ENCODE measurements around the gene MIF. TPM values are rescaled to one million over a fixed set of nuclear protein-coding genes. Genes with fewer than 3 reads are reported as not detected.
"Not testable (repeated sequence)": the region's sequence is repeated elsewhere in the genome, so short reads cannot be mapped to it uniquely, and the experiment has no call there.

Gene MIF
- total RNA-seq, 5 donors from 2014 or later (not counting 1 experiment from before 2014, with no cell fraction given), result 182 to 334 (median 289) TPM

DNA sequence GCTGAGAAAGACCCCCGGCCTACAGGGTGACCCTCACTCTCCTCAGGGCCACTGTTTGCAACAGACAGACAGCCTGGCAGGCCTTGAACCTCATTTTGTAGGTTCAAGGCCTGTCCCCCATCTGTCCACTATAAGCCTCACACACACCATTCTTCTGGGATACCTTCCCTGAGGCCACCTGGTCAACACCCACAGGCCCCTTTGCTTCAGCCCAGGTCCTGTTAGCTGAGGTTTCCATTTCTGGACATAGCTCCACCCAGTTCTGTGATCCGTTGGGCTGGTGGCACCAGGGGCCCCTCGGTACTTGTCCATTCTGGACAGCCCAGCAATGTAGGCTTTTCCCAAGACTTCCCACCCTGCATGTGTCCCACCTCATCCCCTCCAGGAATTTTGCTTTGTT, 3.1 kb downstream of the MIF start:
- Mint-ChIP-seq H3K9me3 (peaks cover 3 to 4% (median 3%) of the 10 kb centered on the region in 3 donors), H3K4me3 (peak overlapping the region; percentile 49 to 91 (median 51)), H3K4me1 (peaks cover 20 to 33% (median 25%) of the 10 kb centered on the region in 3 donors), H3K36me3 (peaks cover 15% of the 10 kb centered on the region), H3K27me3 (no peaks in the 10 kb centered on the region), H3K27ac (no peak overlapping the region)
- peaks cover 4 to 32% of the 10 kb centered on the region in 2 experiments for H3K4me1 ChIP-seq (ENCODE audit: control insufficient read depth in 1 of 2, extremely low read depth in 1 of 2, insufficient read depth in 2 of 2, low read length in 2 of 2)
- no peak for DNase-seq
- H3K4me3 ChIP-seq (ENCODE audit: control insufficient read depth in 1 of 2, extremely low read depth in 1 of 2, low read length in 1 of 2), result no peak overlapping the region
- POLR2A ChIA-PET, result no interaction called here
- H3K27me3 ChIP-seq (replicated peaks in 1 of 2; ENCODE audit: control insufficient read depth in 2 of 2, extremely low read depth in 1 of 2, insufficient read depth in 2 of 2, low read length in 1 of 2), result no peaks in the 10 kb centered on the region
- CTCF ChIA-PET, result no interaction called here
- peaks cover 3 to 30% of the 10 kb centered on the region in 2 donors for H3K36me3 ChIP-seq (ENCODE audit: control insufficient read depth in 2 of 2, extremely low read depth in 1 of 2, insufficient read depth in 1 of 2, low read length in 1 of 2)
- ATAC-seq (replicated peaks in 1 of 4), result no peak
- H3K27ac ChIP-seq (ENCODE audit: low read length), result no peak overlapping the region
- H3K9me3 ChIP-seq, result no peaks in the 10 kb centered on the region
- WGBS (ENCODE audit: insufficient coverage), result 100% methylated on average over 2 of the region's 3 CpGs

DNA sequence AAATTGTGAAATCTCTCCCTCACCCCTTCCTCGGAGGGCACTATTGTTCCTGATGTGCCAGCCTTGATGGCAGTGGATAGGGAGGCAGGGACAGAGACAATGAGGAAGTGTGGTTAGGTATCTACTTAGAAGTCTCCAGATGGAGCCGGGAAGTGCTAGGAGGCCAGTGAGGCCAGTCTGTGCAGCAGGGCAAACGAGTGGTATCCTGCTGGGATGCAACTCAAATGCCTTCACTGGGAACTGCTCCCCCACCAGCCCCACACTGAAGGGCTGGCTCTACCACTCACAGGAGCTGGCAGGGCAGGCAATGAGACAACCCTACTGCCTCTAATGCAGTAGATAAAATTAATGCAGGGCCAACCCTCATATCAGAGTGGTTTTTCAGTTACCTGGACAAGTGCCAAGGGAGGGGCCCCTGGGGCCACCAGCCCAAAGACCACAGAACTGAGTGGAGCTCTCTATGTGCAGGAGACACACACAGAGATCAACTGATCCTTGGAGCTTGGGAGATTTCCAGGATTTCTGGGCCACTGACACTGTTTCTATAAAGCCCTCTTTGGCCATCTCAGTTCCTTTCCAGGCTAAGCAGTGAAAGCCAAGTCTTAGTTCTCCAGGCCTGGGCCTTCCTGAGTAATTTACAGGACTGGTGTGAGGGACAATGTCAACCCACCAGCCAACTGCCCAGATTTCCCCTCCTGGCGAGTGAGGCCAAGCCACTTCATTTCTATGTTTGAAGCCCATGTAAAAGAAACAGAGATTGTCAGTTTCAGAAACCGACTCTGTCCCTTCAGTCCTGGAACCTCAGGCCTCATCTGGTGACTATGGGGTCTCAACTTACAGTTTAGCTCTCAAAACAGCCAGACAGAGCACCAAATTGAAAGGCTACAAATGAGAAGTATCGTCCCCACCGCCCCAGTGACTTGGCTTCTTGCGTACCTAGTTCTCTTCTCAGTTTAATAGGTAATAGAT, 4.1 kb downstream of the MIF start:
- peaks cover 3 to 4% (median 3%) of the 10 kb centered on the region in 3 donors for H3K9me3 Mint-ChIP-seq
- H3K27me3 ChIP-seq (replicated peaks in 1 of 2; ENCODE audit: control insufficient read depth in 2 of 2, extremely low read depth in 1 of 2, insufficient read depth in 2 of 2, low read length in 1 of 2), result peaks cover 0 to 4% of the 10 kb centered on the region in 2 experiments
- ATAC-seq (replicated peaks in 1 of 4), result no peak
- peaks cover 15% of the 10 kb centered on the region for H3K36me3 Mint-ChIP-seq
- DNase-seq, result no peak
- no peak overlapping the region for H3K4me3 Mint-ChIP-seq
- peaks cover 4 to 29% of the 10 kb centered on the region in 2 experiments for H3K4me1 ChIP-seq (ENCODE audit: control insufficient read depth in 1 of 2, extremely low read depth in 1 of 2, insufficient read depth in 2 of 2, low read length in 2 of 2)
- WGBS (ENCODE audit: insufficient coverage), result 74% methylated on average over 3 of the region's 8 CpGs
- no peaks in the 10 kb centered on the region for H3K27me3 Mint-ChIP-seq
- H3K9me3 ChIP-seq, result no peaks in the 10 kb centered on the region
- ChIA-PET CTCF (no interaction called here), POLR2A (no interaction called here)
- no peak overlapping the region for H3K27ac ChIP-seq (ENCODE audit: low read length)
- peaks cover 3 to 30% of the 10 kb centered on the region in 2 donors for H3K36me3 ChIP-seq (ENCODE audit: control insufficient read depth in 2 of 2, extremely low read depth in 1 of 2, insufficient read depth in 1 of 2, low read length in 1 of 2)
- no peak overlapping the region for H3K4me3 ChIP-seq (ENCODE audit: control insufficient read depth in 1 of 2, extremely low read depth in 1 of 2, low read length in 1 of 2)
- peaks cover 12 to 27% (median 21%) of the 10 kb centered on the region in 3 donors for H3K4me1 Mint-ChIP-seq
- peak overlapping the region in 1 of 2 donors; percentile 13 for H3K27ac Mint-ChIP-seq

DNA sequence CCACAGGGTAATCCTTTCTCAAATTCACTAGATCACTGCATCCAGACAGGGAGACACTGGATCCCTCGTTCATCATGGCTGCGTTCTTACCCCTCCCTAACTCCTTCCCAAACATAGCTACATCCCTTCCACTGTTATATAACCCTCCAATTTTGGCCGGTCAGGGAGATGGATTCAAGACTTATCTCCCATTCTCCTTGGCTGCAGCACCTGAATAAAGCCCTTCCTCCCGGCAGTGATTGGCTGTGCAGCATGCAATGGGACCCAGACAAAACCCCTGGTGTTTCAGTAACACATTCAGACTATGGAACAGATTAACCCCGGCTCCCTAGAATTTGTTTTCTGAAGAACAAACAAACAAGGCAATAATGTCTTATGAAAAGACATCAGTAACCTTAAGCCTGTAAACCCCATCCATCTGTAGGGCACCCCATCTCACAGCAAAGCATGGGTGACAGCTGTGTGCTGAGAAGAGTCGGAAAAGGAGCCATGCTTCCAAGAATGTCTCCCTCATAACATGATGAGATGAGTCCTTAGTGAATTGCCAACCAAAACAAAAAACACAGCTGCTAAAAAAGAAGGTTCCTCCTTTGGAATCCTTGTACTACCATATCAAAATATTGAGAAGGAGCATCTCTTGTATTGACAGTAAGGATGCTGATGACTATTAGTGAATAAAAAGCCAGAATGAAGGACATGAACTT, 5.0 kb downstream of the MIF start:
- Histone ChIP-seq H3K4me1 (ENCODE audit: control insufficient read depth in 1 of 2, extremely low read depth in 1 of 2, insufficient read depth in 2 of 2, low read length in 2 of 2) (peaks cover 0 to 21% of the 10 kb centered on the region in 2 experiments), H3K9me3 (no peaks in the 10 kb centered on the region), H3K27ac (ENCODE audit: low read length) (no peak overlapping the region), H3K36me3 (ENCODE audit: control insufficient read depth in 2 of 2, extremely low read depth in 1 of 2, insufficient read depth in 1 of 2, low read length in 1 of 2) (peaks cover 3 to 30% of the 10 kb centered on the region in 2 donors), H3K4me3 (ENCODE audit: control insufficient read depth in 1 of 2, extremely low read depth in 1 of 2, low read length in 1 of 2) (no peak overlapping the region), H3K27me3 (replicated peaks in 1 of 2; ENCODE audit: control insufficient read depth in 2 of 2, extremely low read depth in 1 of 2, insufficient read depth in 2 of 2, low read length in 1 of 2) (peaks cover 0 to 8% of the 10 kb centered on the region in 2 experiments)
- POLR2A ChIA-PET, result no interaction called here
- H3K27me3 Mint-ChIP-seq, result peaks cover 0 to 2% of the 10 kb centered on the region in 2 donors
- H3K4me3 Mint-ChIP-seq, result no peak overlapping the region
- ATAC-seq (replicated peaks in 1 of 4), result no peak
- peaks cover 3 to 20% (median 15%) of the 10 kb centered on the region in 3 donors for H3K4me1 Mint-ChIP-seq
- CTCF ChIA-PET, result no interaction called here
- WGBS (ENCODE audit: insufficient coverage), result 95% methylated on average over 4 of the region's 6 CpGs
- peaks cover 3 to 4% (median 3%) of the 10 kb centered on the region in 3 donors for H3K9me3 Mint-ChIP-seq
- DNase-seq, result no peak
- H3K36me3 Mint-ChIP-seq, result peaks cover 15% of the 10 kb centered on the region
- H3K27ac Mint-ChIP-seq, result peak overlapping the region in 1 of 2 donors; percentile 13

DNA sequence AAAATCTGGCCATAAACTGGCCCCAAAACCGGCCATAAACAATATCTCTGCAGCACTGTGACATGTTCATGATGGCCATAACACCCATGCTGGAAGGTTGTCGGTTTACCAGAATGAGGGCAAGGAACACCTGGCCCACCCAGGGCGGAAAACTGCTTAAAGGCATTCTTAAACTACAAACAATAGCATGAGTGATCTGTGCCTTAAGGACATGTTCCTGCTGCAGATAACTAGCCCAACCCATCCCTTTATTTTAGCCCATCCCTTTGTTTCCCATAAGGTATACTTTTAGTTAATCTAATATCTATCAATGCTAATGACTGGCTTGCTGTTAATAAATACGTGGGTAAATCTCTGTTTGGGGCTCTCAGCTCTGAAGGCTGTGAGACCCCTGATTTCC, 6.0 kb downstream of the MIF start:
- H3K27ac ChIP-seq (ENCODE audit: low read length); POLR2A ChIA-PET; H3K4me3 Mint-ChIP-seq; H3K9me3 ChIP-seq; H3K27me3 Mint-ChIP-seq; H3K9me3 Mint-ChIP-seq; H3K27ac Mint-ChIP-seq; ATAC-seq (replicated peaks in 1 of 4); CTCF ChIA-PET; H3K4me3 ChIP-seq (ENCODE audit: control insufficient read depth in 1 of 2, extremely low read depth in 1 of 2, low read length in 1 of 2); DNase-seq: not testable (repeated sequence)
- H3K36me3 Mint-ChIP-seq, result peaks cover 15% of the 10 kb centered on the region
- H3K4me1 ChIP-seq (ENCODE audit: control insufficient read depth in 1 of 2, extremely low read depth in 1 of 2, insufficient read depth in 2 of 2, low read length in 2 of 2), result peaks cover 0 to 18% of the 10 kb centered on the region in 2 experiments
- H3K36me3 ChIP-seq (ENCODE audit: control insufficient read depth in 2 of 2, extremely low read depth in 1 of 2, insufficient read depth in 1 of 2, low read length in 1 of 2), result peaks cover 3 to 30% of the 10 kb centered on the region in 2 donors
- peaks cover 0 to 18% of the 10 kb centered on the region in 2 experiments for H3K27me3 ChIP-seq (replicated peaks in 1 of 2; ENCODE audit: control insufficient read depth in 2 of 2, extremely low read depth in 1 of 2, insufficient read depth in 2 of 2, low read length in 1 of 2)
- H3K4me1 Mint-ChIP-seq, result peaks cover 0 to 17% (median 15%) of the 10 kb centered on the region in 3 donors
- WGBS (ENCODE audit: insufficient coverage), result 100% methylated on average over 3 of the region's 4 CpGs

DNA sequence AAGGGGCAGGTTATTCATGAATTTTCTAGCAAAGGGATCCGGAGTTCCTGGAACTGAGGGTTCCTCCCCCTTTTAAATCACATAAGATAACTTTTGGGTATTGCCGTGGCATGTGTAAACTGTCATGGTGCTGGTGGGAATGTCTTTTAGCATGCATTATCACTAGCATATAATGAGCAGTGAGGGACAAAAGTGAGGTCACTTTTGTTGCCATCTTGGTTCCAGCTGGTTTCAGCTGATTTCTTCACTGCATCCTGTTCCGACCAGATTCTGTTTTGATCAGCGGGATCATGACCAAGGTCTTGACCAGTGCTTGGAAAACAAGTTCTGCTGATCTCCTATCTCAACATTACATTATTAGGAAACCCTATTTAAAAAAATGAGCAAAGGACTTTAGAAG, 7.4 kb downstream of the MIF start:
- peaks cover 0 to 20% of the 10 kb centered on the region in 2 donors for H3K36me3 ChIP-seq (ENCODE audit: control insufficient read depth in 2 of 2, extremely low read depth in 1 of 2, insufficient read depth in 1 of 2, low read length in 1 of 2)
- H3K27ac Mint-ChIP-seq, result no peak overlapping the region
- no peak for DNase-seq
- POLR2A ChIA-PET, result no interaction called here
- CTCF ChIA-PET, result interaction anchor here in 1 of 2 donors (0.6 kb wide), 1 partner anchor 183 kb away, joined by 3 read pairs; no protein-coding TSS in a partner anchor
- H3K27me3 ChIP-seq (replicated peaks in 1 of 2; ENCODE audit: control insufficient read depth in 2 of 2, extremely low read depth in 1 of 2, insufficient read depth in 2 of 2, low read length in 1 of 2), result peaks cover 0 to 30% of the 10 kb centered on the region in 2 experiments
- H3K9me3 ChIP-seq, result no peaks in the 10 kb centered on the region
- H3K9me3 Mint-ChIP-seq, result peaks cover 3 to 4% (median 3%) of the 10 kb centered on the region in 3 donors
- peaks cover 0 to 4% of the 10 kb centered on the region in 2 experiments for H3K4me1 ChIP-seq (ENCODE audit: control insufficient read depth in 1 of 2, extremely low read depth in 1 of 2, insufficient read depth in 2 of 2, low read length in 2 of 2)
- H3K4me1 Mint-ChIP-seq, result peaks cover 0 to 5% (median 5%) of the 10 kb centered on the region in 3 donors
- no peak overlapping the region for H3K27ac ChIP-seq (ENCODE audit: low read length)
- 100% methylated on average over 2 of the region's 4 CpGs for WGBS (ENCODE audit: insufficient coverage)
- no peak for ATAC-seq (replicated peaks in 1 of 4)
- H3K4me3 Mint-ChIP-seq, result no peak overlapping the region
- peaks cover 4 to 15% of the 10 kb centered on the region in 2 donors for H3K27me3 Mint-ChIP-seq
- no peak overlapping the region for H3K4me3 ChIP-seq (ENCODE audit: control insufficient read depth in 1 of 2, extremely low read depth in 1 of 2, low read length in 1 of 2)
- peaks cover 13% of the 10 kb centered on the region for H3K36me3 Mint-ChIP-seq

DNA sequence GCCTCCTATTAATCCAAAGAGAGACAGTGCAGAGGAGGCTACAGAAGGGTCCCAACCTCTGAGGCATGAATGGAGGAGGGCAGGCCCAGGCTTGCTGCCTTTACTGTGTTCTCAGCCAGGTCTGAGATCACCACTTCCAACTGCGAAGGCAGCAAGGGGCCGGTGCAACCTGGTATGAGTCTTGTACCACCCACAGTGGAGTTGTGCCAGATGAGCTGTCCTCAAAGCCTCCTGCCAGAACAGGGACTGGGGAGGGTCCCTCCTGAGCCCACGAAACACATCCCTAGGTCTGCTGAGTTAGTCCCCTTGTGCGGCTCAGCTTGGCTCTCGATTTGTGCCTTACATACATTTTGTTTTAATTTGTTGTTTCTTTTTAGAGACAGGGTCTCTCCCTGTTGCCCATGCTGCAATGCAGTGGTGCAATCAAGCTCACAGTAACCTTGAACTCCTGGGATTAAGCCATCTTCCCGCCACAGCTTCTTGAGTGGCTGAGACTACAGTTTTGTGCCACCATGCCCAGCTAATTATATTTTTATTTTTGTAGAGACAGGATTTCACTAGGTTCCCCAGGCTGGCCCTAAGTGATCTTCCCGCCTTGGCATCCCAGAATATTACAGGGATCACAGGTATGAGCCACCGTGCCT, 9.3 kb downstream of the MIF start:
- no peaks in the 10 kb centered on the region for H3K4me1 Mint-ChIP-seq
- H3K4me3 Mint-ChIP-seq, result no peak overlapping the region
- peaks cover 3 to 4% (median 3%) of the 10 kb centered on the region in 3 donors for H3K9me3 Mint-ChIP-seq
- H3K36me3 ChIP-seq (ENCODE audit: control insufficient read depth in 2 of 2, extremely low read depth in 1 of 2, insufficient read depth in 1 of 2, low read length in 1 of 2), result peaks cover 0 to 4% of the 10 kb centered on the region in 2 donors
- DNase-seq (no peak), ATAC-seq (replicated peaks in 1 of 4) (no peak)
- ChIA-PET CTCF (no interaction called here), POLR2A (interaction anchor here in 1 of 2 donors (0.6 kb wide), 1 partner anchor 16 kb away, joined by 3 read pairs; no protein-coding TSS in a partner anchor)
- H3K4me3 ChIP-seq (ENCODE audit: control insufficient read depth in 1 of 2, extremely low read depth in 1 of 2, low read length in 1 of 2), result no peak overlapping the region
- H3K27me3 ChIP-seq (replicated peaks in 1 of 2; ENCODE audit: control insufficient read depth in 2 of 2, extremely low read depth in 1 of 2, insufficient read depth in 2 of 2, low read length in 1 of 2), result peaks cover 0 to 39% of the 10 kb centered on the region in 2 experiments
- WGBS (ENCODE audit: insufficient coverage), result 86% methylated on average over 5 of the region's 8 CpGs
- no peaks in the 10 kb centered on the region for H3K9me3 ChIP-seq
- H3K36me3 Mint-ChIP-seq, result peaks cover 3% of the 10 kb centered on the region
- H3K27ac Mint-ChIP-seq, result no peak overlapping the region
- no peak overlapping the region for H3K27ac ChIP-seq (ENCODE audit: low read length)
- no peaks in the 10 kb centered on the region for H3K4me1 ChIP-seq (ENCODE audit: control insufficient read depth in 1 of 2, extremely low read depth in 1 of 2, insufficient read depth in 2 of 2, low read length in 2 of 2)
- peaks cover 4 to 16% of the 10 kb centered on the region in 2 donors for H3K27me3 Mint-ChIP-seq

Measured in T-cell (primary cell).